PFSK-1 (cell line): Measurements from ENCODE around the gene SULT2B1.

Source experiments
- FOXP2 ChIP-seq: optimal IDR thresholded peaks from 2 replicates; pipeline ENCODE3; 2011; ENCODE audit warnings: borderline replicate concordance, control low read depth, inconsistent platforms; ENCODE audit not compliant: insufficient read depth; ENCODE audit errors: extremely low read length, extremely low read depth
- POLR2AphosphoS5 ChIP-seq: IDR thresholded peaks from 2 replicates; pipeline ENCODE4 v1.6.1; 2012; ENCODE audit warnings: low read depth, mild to moderate bottlenecking, control low read depth, low read length, moderate library complexity
- SIN3A ChIP-seq: IDR thresholded peaks from 2 replicates; pipeline ENCODE4 v1.6.1; 2012; ENCODE audit warnings: mild to moderate bottlenecking, low read length, moderate library complexity, borderline replicate concordance; ENCODE audit not compliant: insufficient read depth
- TAF1 ChIP-seq: IDR thresholded peaks from 2 replicates; pipeline ENCODE4 v1.6.1; 2012; ENCODE audit warnings: low read length, control low read depth, borderline replicate concordance; ENCODE audit not compliant: insufficient read depth
- TF ChIP-seq, protein P1 (sequence below), 2 experiments: IDR thresholded peaks; 2 replicates each; pipeline versions ENCODE4 v1.6.1 to v1.8.0; 2011 to 2012; ENCODE audit warnings: low read depth in 2 of 2, low read length in 2 of 2, control low read depth in 1 of 2, inconsistent platforms in 1 of 2, mild to moderate bottlenecking in 1 of 2, moderate library complexity in 1 of 2; ENCODE audit not compliant: insufficient read depth in 1 of 2

SULT2B1 gene

GRCh38 chr19:48553676-48554384, 1.9 kb downstream of the SULT2B1 start:
- TF ChIP-seq, protein P1, sequence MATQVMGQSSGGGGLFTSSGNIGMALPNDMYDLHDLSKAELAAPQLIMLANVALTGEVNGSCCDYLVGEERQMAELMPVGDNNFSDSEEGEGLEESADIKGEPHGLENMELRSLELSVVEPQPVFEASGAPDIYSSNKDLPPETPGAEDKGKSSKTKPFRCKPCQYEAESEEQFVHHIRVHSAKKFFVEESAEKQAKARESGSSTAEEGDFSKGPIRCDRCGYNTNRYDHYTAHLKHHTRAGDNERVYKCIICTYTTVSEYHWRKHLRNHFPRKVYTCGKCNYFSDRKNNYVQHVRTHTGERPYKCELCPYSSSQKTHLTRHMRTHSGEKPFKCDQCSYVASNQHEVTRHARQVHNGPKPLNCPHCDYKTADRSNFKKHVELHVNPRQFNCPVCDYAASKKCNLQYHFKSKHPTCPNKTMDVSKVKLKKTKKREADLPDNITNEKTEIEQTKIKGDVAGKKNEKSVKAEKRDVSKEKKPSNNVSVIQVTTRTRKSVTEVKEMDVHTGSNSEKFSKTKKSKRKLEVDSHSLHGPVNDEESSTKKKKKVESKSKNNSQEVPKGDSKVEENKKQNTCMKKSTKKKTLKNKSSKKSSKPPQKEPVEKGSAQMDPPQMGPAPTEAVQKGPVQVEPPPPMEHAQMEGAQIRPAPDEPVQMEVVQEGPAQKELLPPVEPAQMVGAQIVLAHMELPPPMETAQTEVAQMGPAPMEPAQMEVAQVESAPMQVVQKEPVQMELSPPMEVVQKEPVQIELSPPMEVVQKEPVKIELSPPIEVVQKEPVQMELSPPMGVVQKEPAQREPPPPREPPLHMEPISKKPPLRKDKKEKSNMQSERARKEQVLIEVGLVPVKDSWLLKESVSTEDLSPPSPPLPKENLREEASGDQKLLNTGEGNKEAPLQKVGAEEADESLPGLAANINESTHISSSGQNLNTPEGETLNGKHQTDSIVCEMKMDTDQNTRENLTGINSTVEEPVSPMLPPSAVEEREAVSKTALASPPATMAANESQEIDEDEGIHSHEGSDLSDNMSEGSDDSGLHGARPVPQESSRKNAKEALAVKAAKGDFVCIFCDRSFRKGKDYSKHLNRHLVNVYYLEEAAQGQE (IDR thresholded peaks at IDR 0.05; ENCODE audit: insufficient read depth in 1 of 2, low read depth in 2 of 2, low read length in 2 of 2) = 0 out of 4 replicates have a peak, but pooled peaks of 1 of the 2 experiments have one; percentile 17
- TF ChIP-seq POLR2AphosphoS5 = no peak

GRCh38 chr19:48554385-48555091, 2.6 kb downstream of the SULT2B1 start:
- TF ChIP-seq TAF1 = no peak
- TF ChIP-seq, protein P1 (IDR thresholded peaks at IDR 0.05; ENCODE audit: insufficient read depth in 1 of 2, low read depth in 2 of 2, low read length in 2 of 2) = no peak
- no peak for TF ChIP-seq SIN3A
- TF ChIP-seq FOXP2 = no peak
- no peak for TF ChIP-seq POLR2AphosphoS5

GRCh38 chr19:48556163-48556562, 4.2 kb downstream of the SULT2B1 start:
- TF ChIP-seq SIN3A = no peak
- TF ChIP-seq, protein P1 (IDR thresholded peaks at IDR 0.05; ENCODE audit: insufficient read depth in 1 of 2, low read depth in 2 of 2, low read length in 2 of 2) = no peak
- peak; percentile 30 for TF ChIP-seq FOXP2

DNA sequence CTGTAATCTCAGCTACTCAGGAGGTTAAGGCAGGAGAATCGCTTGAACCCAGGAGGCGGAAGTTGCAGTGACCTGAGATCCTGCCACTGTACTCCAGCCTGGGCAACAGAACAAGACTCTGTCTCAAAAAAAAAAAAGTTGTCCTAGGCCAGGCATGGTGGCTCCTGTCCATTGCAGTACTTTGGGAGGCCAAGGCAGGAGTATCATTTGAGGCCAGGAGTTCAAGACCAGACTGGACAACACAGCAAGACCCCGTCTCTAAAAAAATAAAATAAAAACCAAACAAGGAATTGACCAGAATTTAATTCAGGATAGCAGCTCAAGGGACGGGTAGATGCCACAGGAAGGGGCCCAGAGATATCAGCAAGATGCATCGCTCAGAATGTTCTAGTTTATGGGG, 4.9 kb downstream of the SULT2B1 start:
- no peak for TF ChIP-seq SIN3A
- TF ChIP-seq, protein P1 (IDR thresholded peaks at IDR 0.05; ENCODE audit: insufficient read depth in 1 of 2, low read depth in 2 of 2, low read length in 2 of 2) = no peak
- TF ChIP-seq FOXP2 = no peak
- TF ChIP-seq POLR2AphosphoS5 = no peak
